ENCODE data around the gene RAB18.
"Not testable (repeated sequence)": the region's sequence is repeated elsewhere in the genome, so short reads cannot be mapped to it uniquely, and the experiment has no call there.

The RAB18 gene

DNA sequence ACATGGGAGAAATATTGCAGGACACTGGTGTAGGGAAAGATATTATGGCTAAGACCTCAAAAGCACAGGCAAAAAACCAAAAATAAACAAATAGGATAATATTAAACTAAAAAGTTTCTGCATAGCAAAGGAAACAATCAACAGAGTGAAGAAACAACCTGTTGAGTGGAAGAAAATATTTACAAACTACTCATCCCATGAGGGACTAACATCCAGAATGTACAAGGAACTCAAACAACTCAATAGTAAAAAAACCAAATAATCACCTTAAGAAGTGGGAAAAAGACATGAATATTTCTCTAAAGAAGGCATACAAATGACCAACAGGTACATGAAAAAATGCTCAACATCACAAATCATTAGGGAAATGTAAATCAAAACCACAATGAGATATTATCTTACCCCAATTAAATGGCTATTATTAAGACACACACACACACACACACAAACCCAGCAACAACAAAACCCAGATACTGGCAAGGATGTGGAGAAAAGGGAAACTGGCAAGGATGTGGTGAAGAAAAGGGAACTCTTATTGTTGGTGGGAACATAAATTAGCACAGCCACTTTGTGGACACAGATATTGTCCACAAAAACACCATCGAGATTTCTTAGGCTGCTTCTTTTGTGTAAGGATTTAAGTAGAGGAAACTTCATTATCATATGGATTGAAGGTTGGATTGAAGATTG lies 9.8 kb upstream of the RAB18 start:
- CTCF ChIA-PET = no interaction called here

DNA sequence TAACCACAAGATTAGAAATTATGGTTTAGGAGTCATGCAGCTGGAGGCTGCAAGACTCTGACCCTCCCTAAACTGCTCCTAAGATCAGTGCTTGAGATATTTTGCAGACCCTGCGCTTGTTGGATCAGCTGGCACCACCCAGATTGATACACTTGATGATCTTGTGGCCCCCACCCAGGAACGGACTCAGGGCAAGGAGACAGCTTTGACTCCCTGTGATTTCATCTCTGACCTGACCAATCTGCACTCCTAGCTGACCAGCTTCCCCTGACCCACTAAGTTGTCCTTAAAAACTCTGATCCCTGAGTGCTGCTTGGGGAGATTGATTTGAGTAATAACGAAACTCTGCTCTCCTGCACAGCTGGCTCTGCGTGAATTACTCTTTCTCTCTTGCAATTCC lies 8.0 kb upstream of the RAB18 start:
- CTCF ChIA-PET = no interaction called here
- POLR2A ChIA-PET = no interaction called here
- TF ChIP-seq FOXA1 (IDR thresholded peaks at IDR 0.05) (no peak), CTBP1 (IDR thresholded peaks at IDR 0.05; ENCODE audit: borderline replicate concordance) (no peak), FOXK2 (IDR thresholded peaks at IDR 0.05) (no peak), SP1 (IDR thresholded peaks at IDR 0.05) (no peak), ZNF384 (IDR thresholded peaks at IDR 0.05) (no peak), L3MBTL2 (conservative IDR thresholded peaks at IDR 0.05) (no peak), HDGF (IDR thresholded peaks at IDR 0.05; ENCODE audit: borderline replicate concordance) (no peak), SUZ12 (IDR thresholded peaks at IDR 0.05) (no peak), BHLHE40 (IDR thresholded peaks at IDR 0.05; ENCODE audit: borderline replicate concordance) (no peak), TARDBP (IDR thresholded peaks at IDR 0.05) (no peak), ELF4 (IDR thresholded peaks at IDR 0.05) (no peak), LEF1 (IDR thresholded peaks at IDR 0.05; ENCODE audit: borderline replicate concordance) (no peak), NFRKB (IDR thresholded peaks at IDR 0.05) (no peak), ARNT (IDR thresholded peaks at IDR 0.05) (no peak), FOXM1 (IDR thresholded peaks at IDR 0.05; ENCODE audit: borderline replicate concordance) (no peak)
- TF ChIP-seq, protein P1, sequence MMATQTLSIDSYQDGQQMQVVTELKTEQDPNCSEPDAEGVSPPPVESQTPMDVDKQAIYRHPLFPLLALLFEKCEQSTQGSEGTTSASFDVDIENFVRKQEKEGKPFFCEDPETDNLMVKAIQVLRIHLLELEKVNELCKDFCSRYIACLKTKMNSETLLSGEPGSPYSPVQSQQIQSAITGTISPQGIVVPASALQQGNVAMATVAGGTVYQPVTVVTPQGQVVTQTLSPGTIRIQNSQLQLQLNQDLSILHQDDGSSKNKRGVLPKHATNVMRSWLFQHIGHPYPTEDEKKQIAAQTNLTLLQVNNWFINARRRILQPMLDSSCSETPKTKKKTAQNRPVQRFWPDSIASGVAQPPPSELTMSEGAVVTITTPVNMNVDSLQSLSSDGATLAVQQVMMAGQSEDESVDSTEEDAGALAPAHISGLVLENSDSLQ (IDR thresholded peaks at IDR 0.05) = no peak
- no peak for DNase-seq (ENCODE audit: extremely low spot score)

More for the DNA sequence above, 9.8 kb upstream of the RAB18 start:
- TF ChIP-seq ELF4 (IDR thresholded peaks at IDR 0.05) (no peak), ARNT (IDR thresholded peaks at IDR 0.05) (no peak), BHLHE40 (IDR thresholded peaks at IDR 0.05; ENCODE audit: borderline replicate concordance) (no peak), FOXA1 (IDR thresholded peaks at IDR 0.05) (no peak)
- no peak for DNase-seq (ENCODE audit: extremely low spot score)
- POLR2A ChIA-PET = interaction anchor here (1.1 kb wide), 1 partner anchor 10 kb away, joined by 3 read pairs; the partner anchor contains the start of gene RAB18

DNA sequence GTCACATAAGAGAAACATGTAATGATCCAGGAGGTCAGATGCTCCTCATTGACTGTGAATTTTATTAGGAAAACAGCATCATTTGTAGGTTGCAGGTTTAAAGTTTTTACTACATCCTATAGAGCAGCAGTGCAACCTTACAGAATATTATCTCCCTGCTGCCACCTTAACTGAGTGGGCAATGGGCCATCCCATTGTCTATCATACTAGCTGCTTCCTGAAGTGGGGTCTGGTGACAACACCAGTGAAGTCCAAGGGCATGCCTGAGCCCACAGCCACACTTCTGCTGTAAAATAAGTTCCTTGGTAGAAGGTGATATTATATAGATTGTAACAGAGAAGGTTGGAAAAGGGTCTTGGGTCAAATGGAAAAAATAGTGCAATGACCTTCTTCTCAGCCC lies 4.0 kb upstream of the RAB18 start:
- TF ChIP-seq SP1 (IDR thresholded peaks at IDR 0.05) (no peak), SUZ12 (IDR thresholded peaks at IDR 0.05) (no peak), NFRKB (IDR thresholded peaks at IDR 0.05) (no peak), CTBP1 (IDR thresholded peaks at IDR 0.05; ENCODE audit: borderline replicate concordance) (no peak), ELF4 (IDR thresholded peaks at IDR 0.05) (no peak), ZNF384 (IDR thresholded peaks at IDR 0.05) (no peak)
- POLR2A ChIA-PET = no interaction called here
- CTCF ChIA-PET = no interaction called here
- DNase-seq (ENCODE audit: extremely low spot score) = no peak

DNA sequence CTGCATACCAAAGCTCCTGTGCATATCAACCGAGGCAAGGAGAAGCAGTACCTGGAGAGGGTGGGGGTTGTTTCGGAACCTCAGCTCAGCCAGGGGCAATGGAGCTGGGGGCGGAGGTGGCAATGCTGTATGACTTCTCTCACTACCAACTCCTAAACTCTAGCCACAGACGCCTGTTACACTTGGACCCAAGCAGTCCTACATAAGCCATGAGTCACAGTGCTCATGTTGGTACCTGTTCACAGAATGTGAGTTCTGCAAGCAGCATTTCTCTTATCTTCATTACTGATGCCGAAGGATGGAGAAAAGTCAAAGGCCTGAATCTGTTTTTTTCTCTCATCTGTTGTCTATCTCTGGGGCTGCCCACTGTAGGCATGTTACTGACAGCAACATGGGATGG lies 3.2 kb upstream of the RAB18 start:
- POLR2A ChIA-PET = no interaction called here
- CTCF ChIA-PET = no interaction called here
- DNase-seq (ENCODE audit: extremely low spot score) = no peak
- TF ChIP-seq SUZ12 (IDR thresholded peaks at IDR 0.05) = no peak
- no peak for TF ChIP-seq TARDBP (IDR thresholded peaks at IDR 0.05)
- TF ChIP-seq NFRKB (IDR thresholded peaks at IDR 0.05) = no peak
- TF ChIP-seq SP1 (IDR thresholded peaks at IDR 0.05) = no peak
- no peak for TF ChIP-seq FOXA1 (IDR thresholded peaks at IDR 0.05)
- TF ChIP-seq L3MBTL2 (conservative IDR thresholded peaks at IDR 0.05) = no peak
- no peak for TF ChIP-seq FOXK2 (IDR thresholded peaks at IDR 0.05)
- TF ChIP-seq LEF1 (IDR thresholded peaks at IDR 0.05; ENCODE audit: borderline replicate concordance) = no peak
- no peak for TF ChIP-seq BHLHE40 (IDR thresholded peaks at IDR 0.05; ENCODE audit: borderline replicate concordance)
- TF ChIP-seq FOXM1 (IDR thresholded peaks at IDR 0.05; ENCODE audit: borderline replicate concordance) = no peak
- TF ChIP-seq, protein P1 (IDR thresholded peaks at IDR 0.05) = no peak

DNA sequence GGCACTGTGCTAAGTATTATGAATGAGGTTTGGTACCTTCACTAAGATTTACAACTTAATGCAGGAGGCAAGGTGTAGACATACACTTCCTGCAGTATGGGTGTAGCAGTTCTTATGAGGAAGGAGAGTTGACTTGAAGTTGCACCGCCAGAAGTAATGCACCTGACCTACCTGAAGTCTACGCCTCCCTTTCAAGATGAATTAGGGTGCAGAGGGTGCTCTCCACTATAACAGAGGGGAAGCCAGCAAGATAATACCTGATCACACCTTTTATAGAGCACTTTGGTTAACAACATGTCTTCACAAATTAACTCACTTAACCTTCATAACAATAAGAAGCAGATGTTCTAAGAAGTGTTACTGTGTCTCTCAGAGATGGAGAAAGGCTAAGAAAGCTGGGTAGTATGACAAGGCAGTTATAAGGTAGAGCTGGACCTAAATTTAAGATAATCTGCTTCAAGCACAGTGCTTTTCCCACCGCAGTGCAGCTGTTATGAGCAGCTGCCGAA lies 552 bp upstream of the RAB18 start:
- TF ChIP-seq SUZ12 (IDR thresholded peaks at IDR 0.05) (no peak), HDGF (IDR thresholded peaks at IDR 0.05; ENCODE audit: borderline replicate concordance) (no peak), FOXA1 (IDR thresholded peaks at IDR 0.05) (no peak), TARDBP (IDR thresholded peaks at IDR 0.05) (no peak), ZNF384 (IDR thresholded peaks at IDR 0.05) (no peak), NFRKB (IDR thresholded peaks at IDR 0.05) (no peak), CTBP1 (IDR thresholded peaks at IDR 0.05; ENCODE audit: borderline replicate concordance) (no peak)
- DNase-seq (ENCODE audit: extremely low spot score) = no peak
- CTCF ChIA-PET = no interaction called here
- POLR2A ChIA-PET = interaction anchor here (0.7 to 2.1 kb wide), 21 partner anchors 9 to 701 kb away, joined by 3 to 11 read pairs (median 3); partner anchors contain the start of gene YME1L1

DNA sequence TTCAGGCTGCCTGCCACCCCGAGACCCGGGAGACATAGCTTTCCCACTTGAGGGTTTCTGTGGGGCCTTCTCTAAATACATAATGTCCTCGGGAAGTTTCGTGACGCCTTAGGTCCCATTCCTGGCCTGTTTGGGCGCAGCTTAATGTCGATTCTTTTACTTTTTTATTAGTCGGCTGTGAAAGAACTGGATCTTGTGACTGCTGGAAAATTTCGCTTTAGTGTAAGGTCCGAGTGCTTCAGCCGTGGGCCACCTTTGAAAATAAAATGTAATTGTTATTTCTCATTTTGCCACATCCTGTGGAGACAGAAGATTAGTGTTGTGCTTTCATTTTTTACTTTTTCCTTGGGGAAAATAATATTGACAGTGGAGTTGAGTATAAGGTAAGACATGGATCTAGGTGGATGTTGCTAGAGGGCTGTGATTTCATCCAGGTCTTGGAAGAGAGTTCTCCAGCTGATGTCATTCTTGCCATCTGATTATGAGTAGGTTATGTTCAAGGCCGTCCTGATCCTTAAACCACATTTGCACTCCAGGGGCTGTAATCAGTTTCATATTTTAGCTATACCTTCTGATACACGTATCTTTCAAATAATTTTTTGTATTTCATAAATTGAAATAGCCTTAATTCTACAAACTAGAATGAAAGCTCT lies 830 bp downstream of the RAB18 start:
- DNase-seq (ENCODE audit: extremely low spot score) = no peak
- CTCF ChIA-PET = no interaction called here
- TF ChIP-seq ARNT (IDR thresholded peaks at IDR 0.05) = no peak
- no peak for TF ChIP-seq SP1 (IDR thresholded peaks at IDR 0.05)
- no peak for TF ChIP-seq ELF4 (IDR thresholded peaks at IDR 0.05)
- TF ChIP-seq TARDBP (IDR thresholded peaks at IDR 0.05) = no peak
- no peak for TF ChIP-seq L3MBTL2 (conservative IDR thresholded peaks at IDR 0.05)
- TF ChIP-seq LEF1 (IDR thresholded peaks at IDR 0.05; ENCODE audit: borderline replicate concordance) = no peak
- no peak for TF ChIP-seq FOXA1 (IDR thresholded peaks at IDR 0.05)
- TF ChIP-seq, protein P1 (IDR thresholded peaks at IDR 0.05) = no peak
- TF ChIP-seq SUZ12 (IDR thresholded peaks at IDR 0.05) = no peak
- no peak for TF ChIP-seq HDGF (IDR thresholded peaks at IDR 0.05; ENCODE audit: borderline replicate concordance)
- no peak for TF ChIP-seq FOXK2 (IDR thresholded peaks at IDR 0.05)
- TF ChIP-seq ZNF384 (IDR thresholded peaks at IDR 0.05) = no peak
- POLR2A ChIA-PET = interaction anchor here (1.1 to 2.1 kb wide), 8 partner anchors 9 to 351 kb away, joined by 3 to 11 read pairs (median 6); partner anchors contain the start of gene YME1L1

DNA sequence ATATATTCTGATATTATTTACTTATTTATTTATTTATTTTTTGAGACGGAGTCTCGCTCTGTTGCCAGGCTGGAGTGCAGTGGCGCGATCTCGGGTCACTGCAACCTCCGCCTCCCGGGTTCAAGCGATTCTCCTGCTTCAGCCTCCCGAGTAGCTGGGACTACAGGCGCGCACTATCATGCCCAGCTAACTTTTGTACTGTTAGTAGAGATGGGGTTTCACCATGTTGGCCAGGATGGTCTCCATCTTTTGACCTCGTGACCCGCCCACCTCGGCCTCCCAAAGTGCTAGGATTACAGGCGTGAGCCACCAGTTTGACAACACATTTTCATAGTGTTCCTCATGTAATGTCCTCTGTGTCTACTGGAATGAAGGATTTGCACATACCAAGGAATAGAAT lies 1.4 kb downstream of the RAB18 start:
- POLR2A ChIA-PET = interaction anchor here (2.1 kb wide), 1 partner anchor 20 kb away, joined by 10 read pairs; no protein-coding TSS in a partner anchor
- CTCF ChIA-PET; DNase-seq (ENCODE audit: extremely low spot score): not testable (repeated sequence)

Measured in HEK293T (cell line).